Progenitor cell of endocrine pancreas (in vitro differentiated cells): ENCODE results near the gene PPM1H. TPM values are rescaled to one million over a fixed set of nuclear protein-coding genes. Genes with fewer than 3 reads are reported as not detected.
"Not testable (repeated sequence)": the region's sequence is repeated elsewhere in the genome, so short reads cannot be mapped to it uniquely, and the experiment has no call there.

Experiments
- DNase-seq: peaks from one replicate; pipeline ENCODE4 v3.0.0; 2021; ENCODE audit warnings: low spot score; ENCODE audit not compliant: unreplicated experiment
- H3K27ac Mint-ChIP-seq: 2 replicates; pipeline ENCODE4 v1.8.0; 2021; ENCODE audit warnings: mild to moderate bottlenecking, moderate library complexity, mixed read lengths
- H3K27me3 Mint-ChIP-seq: 2 replicates; pipeline ENCODE4 v1.8.0; 2021; ENCODE audit warnings: mixed read lengths
- H3K36me3 Mint-ChIP-seq: 2 replicates; pipeline ENCODE4 v1.8.0; 2022; ENCODE audit warnings: mixed read lengths; ENCODE audit not compliant: insufficient read depth
- H3K4me1 Mint-ChIP-seq: 2 replicates; pipeline ENCODE4 v1.8.0; 2021; ENCODE audit warnings: low read depth, mixed read lengths
- H3K4me3 Mint-ChIP-seq: 2 replicates; pipeline ENCODE4 v1.8.0; 2021; ENCODE audit warnings: low read depth, mild to moderate bottlenecking, moderate library complexity, mixed read lengths
- H3K9me3 Mint-ChIP-seq: 2 replicates; pipeline ENCODE4 v1.8.0; 2021; ENCODE audit warnings: low read depth, mixed read lengths
- total RNA-seq: library from RNA; stranded (reverse); gene quantifications from 2 replicates; pipeline ENCODE4 v1.2.1, GENCODE V29; 2021
- TF ChIP-seq, protein P1 (sequence below): fragments of 200-600 bp; sonication (generic); IDR thresholded peaks from one replicate; pipeline ENCODE4 v1.5.0; 2021; ENCODE audit warnings: antibody characterized with exemption, mild to moderate bottlenecking; ENCODE audit not compliant: unreplicated experiment

Gene PPM1H
- total RNA-seq, 1 donor from 2014 or later = 25.4 TPM

DNA sequence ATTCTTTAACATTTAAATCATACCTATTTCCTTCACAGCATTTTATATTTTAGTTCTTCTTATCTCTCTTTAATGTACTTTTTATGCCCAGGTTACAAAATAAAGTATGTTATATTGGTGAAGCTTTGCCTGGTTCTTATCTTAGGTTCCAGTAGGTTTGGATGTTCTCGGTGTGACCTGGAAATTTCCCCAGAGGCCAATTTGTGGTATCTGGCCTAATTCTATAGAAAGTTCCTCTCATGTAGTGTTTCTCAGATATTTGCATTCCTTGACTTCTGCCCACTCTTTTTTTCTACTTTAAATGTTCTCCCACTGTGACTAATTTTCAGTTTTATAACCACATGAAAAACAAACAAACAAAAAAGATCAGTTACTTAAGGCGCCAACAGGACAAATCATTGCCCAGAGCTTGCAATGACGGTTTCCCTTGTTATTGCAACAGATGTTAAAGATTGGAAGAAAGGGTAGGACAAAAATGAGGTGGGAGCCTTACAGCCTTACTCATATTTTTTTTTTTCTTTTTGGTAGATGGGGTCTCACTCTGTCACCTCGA is 41.2 kb upstream of the PPM1H start:
- Mint-ChIP-seq H3K9me3 (peaks cover 5% of the 10 kb centered on the region), H3K4me3 (no peak overlapping the region)

DNA sequence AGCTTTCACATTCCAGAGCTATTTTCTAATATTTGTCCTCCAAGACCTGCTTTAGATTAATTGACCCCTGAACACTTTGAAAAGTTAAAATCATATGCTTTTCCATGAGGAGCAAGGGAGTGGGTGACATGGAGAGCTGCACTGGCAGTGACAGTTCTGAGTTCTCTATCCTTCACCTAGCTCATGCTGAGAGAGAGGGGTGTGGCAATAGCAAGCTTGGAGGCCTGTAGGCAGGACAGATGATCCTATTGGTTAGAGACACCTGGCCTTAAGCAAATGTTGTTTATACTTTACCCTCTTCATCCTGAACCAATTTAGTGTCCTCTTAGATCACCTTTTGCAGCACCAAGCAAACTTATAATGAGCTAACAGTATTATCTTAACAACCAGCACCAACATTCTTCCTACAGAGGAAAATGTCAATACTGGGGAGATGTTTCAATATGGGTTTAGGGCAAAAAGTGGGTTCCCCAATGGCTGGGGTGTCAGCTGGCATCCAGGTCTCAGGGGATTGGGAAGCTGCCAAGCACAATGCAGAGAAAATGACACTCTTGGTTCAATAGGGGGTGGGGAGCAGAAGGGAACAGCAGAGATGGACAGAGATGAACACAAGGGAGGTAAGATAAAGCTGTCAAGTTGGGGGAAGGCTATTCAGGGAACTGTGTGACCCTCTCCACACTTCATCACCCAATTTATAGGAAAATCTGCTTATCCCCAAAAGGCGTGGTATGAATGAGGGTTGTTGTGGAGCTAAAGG is 37.0 kb upstream of the PPM1H start:
- no peak overlapping the region for H3K27ac Mint-ChIP-seq
- no peak for DNase-seq
- peaks cover 6% of the 10 kb centered on the region for H3K4me1 Mint-ChIP-seq
- no peak overlapping the region for H3K4me3 Mint-ChIP-seq
- H3K36me3 Mint-ChIP-seq = no peaks in the 10 kb centered on the region
- peaks cover 2% of the 10 kb centered on the region for H3K27me3 Mint-ChIP-seq
- peaks cover 5% of the 10 kb centered on the region for H3K9me3 Mint-ChIP-seq
- TF ChIP-seq, protein P1, sequence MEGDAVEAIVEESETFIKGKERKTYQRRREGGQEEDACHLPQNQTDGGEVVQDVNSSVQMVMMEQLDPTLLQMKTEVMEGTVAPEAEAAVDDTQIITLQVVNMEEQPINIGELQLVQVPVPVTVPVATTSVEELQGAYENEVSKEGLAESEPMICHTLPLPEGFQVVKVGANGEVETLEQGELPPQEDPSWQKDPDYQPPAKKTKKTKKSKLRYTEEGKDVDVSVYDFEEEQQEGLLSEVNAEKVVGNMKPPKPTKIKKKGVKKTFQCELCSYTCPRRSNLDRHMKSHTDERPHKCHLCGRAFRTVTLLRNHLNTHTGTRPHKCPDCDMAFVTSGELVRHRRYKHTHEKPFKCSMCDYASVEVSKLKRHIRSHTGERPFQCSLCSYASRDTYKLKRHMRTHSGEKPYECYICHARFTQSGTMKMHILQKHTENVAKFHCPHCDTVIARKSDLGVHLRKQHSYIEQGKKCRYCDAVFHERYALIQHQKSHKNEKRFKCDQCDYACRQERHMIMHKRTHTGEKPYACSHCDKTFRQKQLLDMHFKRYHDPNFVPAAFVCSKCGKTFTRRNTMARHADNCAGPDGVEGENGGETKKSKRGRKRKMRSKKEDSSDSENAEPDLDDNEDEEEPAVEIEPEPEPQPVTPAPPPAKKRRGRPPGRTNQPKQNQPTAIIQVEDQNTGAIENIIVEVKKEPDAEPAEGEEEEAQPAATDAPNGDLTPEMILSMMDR = no peak

More for the DNA sequence above, 41.2 kb upstream of the PPM1H start:
- TF ChIP-seq, protein P1 = no peak
- no peaks in the 10 kb centered on the region for H3K4me1 Mint-ChIP-seq
- no peaks in the 10 kb centered on the region for H3K36me3 Mint-ChIP-seq
- H3K27ac Mint-ChIP-seq = no peak overlapping the region
- no peak for DNase-seq
- H3K27me3 Mint-ChIP-seq = peaks cover 2% of the 10 kb centered on the region

- TF ChIP-seq, protein P1 = no peak
- H3K9me3 Mint-ChIP-seq = peaks cover 5% of the 10 kb centered on the region
- no peak overlapping the region for H3K4me3 Mint-ChIP-seq
- peak overlapping the region; percentile 51 for H3K27ac Mint-ChIP-seq
- H3K36me3 Mint-ChIP-seq = no peaks in the 10 kb centered on the region
- no peak for DNase-seq
- peaks cover 2% of the 10 kb centered on the region for H3K27me3 Mint-ChIP-seq
- H3K4me1 Mint-ChIP-seq = peaks cover 8% of the 10 kb centered on the region
Observed at GRCh38 chr12:62969695-62970094, 34.7 kb upstream of the PPM1H start.

DNA sequence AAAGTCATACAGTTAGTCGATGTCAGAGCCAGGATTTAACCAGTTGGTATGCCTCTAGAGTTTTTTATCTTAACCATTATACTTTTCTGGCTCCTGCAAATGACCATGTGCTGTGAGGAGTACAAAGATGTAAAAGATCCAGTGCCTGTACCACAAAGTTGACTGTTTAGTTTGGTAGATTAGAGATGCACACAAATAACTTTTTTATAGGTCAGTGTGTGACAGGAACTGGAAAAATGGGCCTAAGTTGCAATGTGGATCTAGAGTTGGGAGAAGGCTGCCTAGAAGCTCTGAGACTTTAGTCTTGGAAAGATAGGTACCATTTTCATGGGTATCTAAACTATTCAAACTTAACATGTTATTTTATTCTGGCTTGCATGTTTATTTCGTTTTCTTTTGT is 32.8 kb upstream of the PPM1H start:
- Mint-ChIP-seq H3K27me3 (no peaks in the 10 kb centered on the region), H3K36me3 (no peaks in the 10 kb centered on the region), H3K9me3 (no peaks in the 10 kb centered on the region), H3K4me1 (peaks cover 8% of the 10 kb centered on the region), H3K4me3 (no peak overlapping the region), H3K27ac (no peak overlapping the region)
- no peak for DNase-seq
- TF ChIP-seq, protein P1 = no peak

GRCh38 chr12:62966990-62967506 is 32.1 kb upstream of the PPM1H start:
- Mint-ChIP-seq H3K4me3 (no peak overlapping the region), H3K36me3 (no peaks in the 10 kb centered on the region), H3K27me3 (no peaks in the 10 kb centered on the region), H3K9me3 (no peaks in the 10 kb centered on the region), H3K4me1 (peaks cover 8% of the 10 kb centered on the region), H3K27ac (no peak overlapping the region)
- DNase-seq = no peak
- TF ChIP-seq, protein P1 = no peak

DNA sequence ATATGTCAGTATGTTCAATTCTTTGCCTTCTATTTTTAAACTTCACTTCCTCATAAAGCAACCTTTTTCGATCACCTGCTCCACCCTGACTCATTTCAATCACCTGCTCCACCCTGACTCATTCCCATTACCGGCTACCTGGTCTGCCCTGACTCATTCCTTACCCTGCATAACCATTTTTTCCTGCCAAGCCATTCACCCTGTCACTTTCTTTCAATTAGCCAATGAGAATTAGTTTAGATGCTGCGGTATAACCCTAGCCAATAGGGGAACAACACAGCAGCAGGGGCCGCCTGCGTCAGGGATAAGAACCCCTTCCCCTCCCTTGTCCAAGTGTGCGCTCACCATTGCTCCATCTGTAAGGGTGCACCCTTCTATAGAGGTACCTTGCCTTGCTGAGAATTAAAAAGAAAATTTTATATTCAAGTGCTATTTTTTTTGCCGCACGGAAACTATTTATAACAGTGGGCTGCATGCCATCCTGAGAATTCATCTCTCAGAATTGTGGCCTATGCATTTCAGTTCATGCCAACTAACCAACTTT is 31.6 kb upstream of the PPM1H start:
- H3K36me3 Mint-ChIP-seq, H3K27ac Mint-ChIP-seq, H3K9me3 Mint-ChIP-seq, DNase-seq, H3K4me1 Mint-ChIP-seq, H3K27me3 Mint-ChIP-seq, H3K4me3 Mint-ChIP-seq: not testable (repeated sequence)

DNA sequence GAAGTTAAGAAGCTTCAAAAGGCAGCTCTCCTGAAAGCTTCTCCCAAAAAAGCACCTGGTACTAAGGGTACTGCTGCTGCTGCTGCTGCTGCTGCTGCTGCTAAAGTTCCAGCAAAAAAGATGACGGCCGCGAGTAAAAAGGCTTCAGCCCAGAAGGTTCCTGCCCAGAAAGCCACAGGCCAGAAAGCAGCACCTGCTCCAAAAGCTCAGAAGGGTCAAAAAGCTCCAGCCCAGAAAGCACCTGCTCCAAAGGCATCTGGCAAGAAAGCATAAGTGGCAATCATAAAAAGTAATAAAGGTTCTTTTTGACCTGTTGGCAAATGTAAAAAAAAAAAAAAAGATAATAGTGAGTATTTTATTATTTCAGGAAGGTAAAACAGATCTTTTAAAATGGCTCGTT is 30.8 kb upstream of the PPM1H start:
- not testable (repeated sequence) for H3K27me3 Mint-ChIP-seq, H3K4me3 Mint-ChIP-seq, H3K36me3 Mint-ChIP-seq, H3K9me3 Mint-ChIP-seq, H3K27ac Mint-ChIP-seq, DNase-seq, H3K4me1 Mint-ChIP-seq

- H3K4me3 Mint-ChIP-seq, H3K27me3 Mint-ChIP-seq, H3K9me3 Mint-ChIP-seq, H3K27ac Mint-ChIP-seq, H3K36me3 Mint-ChIP-seq, DNase-seq, H3K4me1 Mint-ChIP-seq: not testable (repeated sequence)
Observed at GRCh38 chr12:62965242-62965641, 30.3 kb upstream of the PPM1H start.
